Brain microvascular endothelial cell (primary cell): ENCODE measurements around the gene ZNF354C.

Source experiments
- DNase-seq: peaks from one replicate; pipeline ENCODE4 v3.0.0-alpha.2; 2020
- H3K27ac ChIP-seq: fragments of 250-450 bp; sonication (Bioruptor Pico); 2 replicates; pipeline ENCODE4 v1.5.1; 2020; ENCODE audit warnings: mild to moderate bottlenecking, moderate library complexity
- H3K27me3 ChIP-seq: fragments of 250-450 bp; sonication (Bioruptor Pico); replicated peaks from 2 replicates; pipeline ENCODE4 v1.5.1; 2020; ENCODE audit warnings: mild to moderate bottlenecking
- H3K36me3 ChIP-seq: fragments of 250-450 bp; sonication (Bioruptor Pico); replicated peaks from 2 replicates; pipeline ENCODE4 v1.5.1; 2020; ENCODE audit warnings: mild to moderate bottlenecking
- H3K4me3 ChIP-seq: 2 replicates; pipeline ENCODE4 v1.5.1; 2011; ENCODE audit warnings: low read depth, mild to moderate bottlenecking, control low read depth, low read length, moderate library complexity
- in situ Hi-C: cut with HindIII; loops from 2 replicates; pipeline ENCODE4 v1.10.0; 2017; ENCODE audit warnings: low sequenced_read_pairs, low pct_ligation_motif_present
- TF ChIP-seq, protein P1 (sequence below): IDR thresholded peaks from 2 replicates; pipeline ENCODE4 v1.5.1; 2011; ENCODE audit warnings: low read depth, mild to moderate bottlenecking, moderate library complexity, low read length, control low read depth, inconsistent platforms; ENCODE audit errors: missing control alignments

The ZNF354C gene

DNA sequence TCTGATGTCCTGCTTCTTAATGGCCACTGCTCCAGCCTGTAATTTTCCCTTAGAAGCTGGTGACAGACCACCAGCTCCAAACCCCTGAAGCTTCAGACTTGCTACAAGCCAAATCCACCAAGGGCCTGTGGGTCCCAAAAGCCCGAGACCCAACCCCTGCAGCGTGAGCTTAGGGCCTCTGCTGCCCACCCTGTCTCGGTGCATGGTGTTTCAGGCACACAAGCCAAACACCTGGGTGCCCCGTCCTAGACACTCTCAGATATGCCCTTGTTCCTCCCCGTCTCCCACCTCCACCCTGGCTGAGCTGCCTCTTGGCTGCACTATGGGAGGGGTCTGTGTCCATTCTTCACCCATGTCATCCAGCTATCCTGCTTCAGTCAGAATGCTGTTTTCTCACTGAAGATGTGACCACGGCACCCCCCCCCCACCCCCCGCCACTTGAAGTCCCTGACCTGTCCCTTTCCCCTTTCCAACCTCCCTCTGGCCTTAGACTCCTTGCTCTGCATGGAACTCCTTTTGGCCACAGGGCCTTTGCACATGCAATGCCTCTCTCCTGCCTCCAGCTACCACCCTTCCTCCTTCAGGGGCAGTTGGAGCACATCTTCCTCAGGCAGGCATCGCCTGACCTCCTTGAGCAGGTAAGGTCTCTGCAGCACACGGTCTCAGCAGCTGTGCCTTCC lies 55.8 kb downstream of the ZNF354C start:
- Histone ChIP-seq H3K27ac (no peak overlapping the region), H3K27me3 (no peaks in the 10 kb centered on the region), H3K36me3 (peaks cover 8% of the 10 kb centered on the region), H3K4me3 (no peak overlapping the region)
- no peak for DNase-seq
- in situ Hi-C loops, result no loop called here
- TF ChIP-seq, protein P1, sequence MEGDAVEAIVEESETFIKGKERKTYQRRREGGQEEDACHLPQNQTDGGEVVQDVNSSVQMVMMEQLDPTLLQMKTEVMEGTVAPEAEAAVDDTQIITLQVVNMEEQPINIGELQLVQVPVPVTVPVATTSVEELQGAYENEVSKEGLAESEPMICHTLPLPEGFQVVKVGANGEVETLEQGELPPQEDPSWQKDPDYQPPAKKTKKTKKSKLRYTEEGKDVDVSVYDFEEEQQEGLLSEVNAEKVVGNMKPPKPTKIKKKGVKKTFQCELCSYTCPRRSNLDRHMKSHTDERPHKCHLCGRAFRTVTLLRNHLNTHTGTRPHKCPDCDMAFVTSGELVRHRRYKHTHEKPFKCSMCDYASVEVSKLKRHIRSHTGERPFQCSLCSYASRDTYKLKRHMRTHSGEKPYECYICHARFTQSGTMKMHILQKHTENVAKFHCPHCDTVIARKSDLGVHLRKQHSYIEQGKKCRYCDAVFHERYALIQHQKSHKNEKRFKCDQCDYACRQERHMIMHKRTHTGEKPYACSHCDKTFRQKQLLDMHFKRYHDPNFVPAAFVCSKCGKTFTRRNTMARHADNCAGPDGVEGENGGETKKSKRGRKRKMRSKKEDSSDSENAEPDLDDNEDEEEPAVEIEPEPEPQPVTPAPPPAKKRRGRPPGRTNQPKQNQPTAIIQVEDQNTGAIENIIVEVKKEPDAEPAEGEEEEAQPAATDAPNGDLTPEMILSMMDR, result no peak

DNA sequence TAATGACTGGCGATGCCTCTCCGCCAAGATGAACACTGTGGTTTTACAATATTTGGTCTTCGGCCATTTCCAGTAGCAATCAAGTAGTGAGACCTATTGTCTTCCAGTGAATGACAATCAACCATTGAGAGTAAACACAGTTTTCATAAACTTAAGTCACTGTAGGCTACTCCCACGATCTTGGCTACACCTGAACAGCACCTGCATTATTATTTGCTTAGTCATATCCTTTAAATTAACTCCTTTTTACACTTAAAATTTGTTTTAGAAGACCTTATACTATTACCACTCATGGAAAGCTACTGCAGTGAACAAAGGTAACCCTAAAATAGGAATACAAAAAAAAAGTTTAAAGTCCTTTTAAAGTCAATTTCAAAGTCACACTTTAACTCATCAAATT lies 58.2 kb downstream of the ZNF354C start:
- Histone ChIP-seq H3K4me3 (no peak overlapping the region), H3K27me3 (no peaks in the 10 kb centered on the region), H3K36me3 (peaks cover 8% of the 10 kb centered on the region), H3K27ac (no peak overlapping the region)
- TF ChIP-seq, protein P1, result no peak
- DNase-seq, result no peak
- in situ Hi-C loops, result no loop called here

DNA sequence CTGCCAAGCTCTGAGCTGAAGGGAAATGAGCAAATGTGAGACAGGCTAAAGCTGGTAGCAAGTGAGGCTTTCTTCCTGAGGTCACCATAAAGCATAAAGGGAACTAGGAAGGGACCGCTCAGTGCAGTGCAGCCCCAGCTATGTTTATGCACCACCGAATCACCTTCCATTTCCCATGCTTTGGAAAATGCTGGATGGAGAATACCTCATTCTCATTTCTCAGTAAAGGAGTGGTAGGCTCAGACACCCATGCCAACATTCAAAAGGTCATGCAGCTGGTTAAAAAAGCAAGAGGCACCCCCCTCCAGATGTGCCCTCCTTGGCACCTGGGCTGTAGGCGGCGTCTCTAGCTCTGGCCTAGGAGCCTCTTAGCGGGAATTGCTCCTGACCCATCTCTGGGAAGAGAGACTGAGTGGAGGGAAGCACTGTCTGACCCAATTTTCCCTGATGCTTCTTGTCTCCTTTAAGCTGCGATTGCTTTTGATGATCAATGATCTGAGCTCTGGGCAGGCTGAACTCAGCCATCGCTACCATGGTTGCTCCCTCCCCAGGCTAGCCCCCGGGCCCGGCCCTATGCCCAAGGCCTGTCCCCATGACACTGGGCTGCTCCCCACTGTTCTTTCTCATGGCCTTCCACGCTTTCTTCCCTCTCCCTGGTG lies 58.7 kb downstream of the ZNF354C start:
- Histone ChIP-seq H3K36me3 (peaks cover 7% of the 10 kb centered on the region), H3K27me3 (no peaks in the 10 kb centered on the region), H3K4me3 (no peak overlapping the region), H3K27ac (no peak overlapping the region)
- TF ChIP-seq, protein P1, result no peak
- in situ Hi-C loops, result no loop called here
- no peak for DNase-seq

DNA sequence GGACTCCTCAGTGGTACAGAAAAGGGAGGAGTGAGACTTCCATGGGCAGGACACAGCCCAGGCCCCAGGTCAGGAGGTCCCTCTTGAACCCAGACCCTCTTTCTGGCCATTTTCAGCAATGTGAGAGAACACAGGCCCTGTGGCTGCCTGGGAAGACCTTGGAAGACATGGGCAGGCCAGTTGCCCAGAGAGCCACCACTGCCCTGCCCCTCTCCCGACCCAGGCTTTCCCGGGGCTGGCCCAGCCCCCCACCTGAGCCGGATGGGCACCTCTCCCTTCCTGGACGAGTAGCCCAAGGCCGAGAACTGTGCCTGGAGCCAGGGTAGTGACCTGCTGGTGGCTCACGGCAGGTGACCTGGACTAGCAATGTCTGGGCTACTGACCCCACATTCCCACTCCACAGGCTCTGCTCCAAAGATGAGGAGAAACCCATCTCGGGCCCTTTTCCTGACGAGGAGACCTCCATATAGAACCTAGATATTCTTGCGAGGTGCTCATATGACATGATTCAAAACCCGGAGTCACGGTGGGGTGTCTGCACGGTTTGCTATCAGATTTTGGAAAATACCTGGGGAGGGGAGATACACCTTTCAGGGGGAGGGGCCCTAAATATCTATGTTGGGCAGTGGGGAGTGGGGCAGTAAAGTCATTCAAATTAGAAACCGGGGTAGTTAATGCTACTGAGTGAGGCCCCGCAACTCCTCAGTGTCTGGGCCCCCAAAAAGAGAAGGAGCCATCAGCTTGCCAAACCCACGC lies 59.4 kb downstream of the ZNF354C start:
- TF ChIP-seq, protein P1, result no peak
- Histone ChIP-seq H3K36me3 (peaks cover 2% of the 10 kb centered on the region), H3K27me3 (no peaks in the 10 kb centered on the region), H3K27ac (no peak overlapping the region), H3K4me3 (no peak overlapping the region)
- DNase-seq, result no peak
- in situ Hi-C loops, result no loop called here

DNA sequence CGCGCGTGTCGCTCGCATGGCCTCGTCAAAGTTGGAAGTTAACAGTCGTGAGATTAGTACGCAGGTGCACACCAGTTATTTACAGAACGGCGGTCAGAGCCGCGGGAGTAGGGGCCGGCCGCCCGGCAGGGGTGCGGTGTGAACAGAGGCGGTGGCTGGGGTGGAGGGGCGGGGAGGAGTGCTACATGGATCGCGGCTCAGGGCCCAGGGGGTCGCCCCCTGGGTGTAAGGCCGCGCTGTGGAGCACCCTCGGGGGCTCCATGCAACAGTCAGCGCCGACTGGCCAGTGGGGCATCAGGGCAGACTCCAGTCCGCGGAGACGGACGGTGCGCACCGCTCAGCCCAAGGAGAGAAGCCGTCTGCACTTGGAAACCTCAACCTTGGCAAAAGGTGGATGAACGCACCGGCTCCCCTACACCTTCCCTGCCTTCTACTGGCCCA lies 60.3 kb downstream of the ZNF354C start:
- TF ChIP-seq, protein P1, result no peak
- H3K27ac ChIP-seq, result no peak overlapping the region
- peaks cover 2% of the 10 kb centered on the region for H3K36me3 ChIP-seq
- no peaks in the 10 kb centered on the region for H3K27me3 ChIP-seq
- in situ Hi-C loops, result no loop called here
- no peak overlapping the region for H3K4me3 ChIP-seq
- DNase-seq, result no peak
